NCI-H446 (cell line): Measurements from ENCODE around the gene ZNF385A.
"Not testable (repeated sequence)": the region's sequence is repeated elsewhere in the genome, so short reads cannot be mapped to it uniquely, and the experiment has no call there.

Experiments used
- DNase-seq, 2 experiments: peaks; one replicate each; lab custom pipeline; 2025; lab: John Stamatoyannopoulos, UW

ZNF385A gene

GRCh38 chr12:54355104-54355815 is 29.3 kb downstream of the ZNF385A start:
- no peak for DNase-seq

GRCh38 chr12:54354271-54354670 is 30.3 kb downstream of the ZNF385A start:
- not testable (repeated sequence) for DNase-seq

- DNase-seq: no peak
Observed at GRCh38 chr12:54352891-54353874, 31.4 kb downstream of the ZNF385A start.

GRCh38 chr12:54352022-54352531 is 32.5 kb downstream of the ZNF385A start:
- DNase-seq: no peak

- DNase-seq: no peak
Observed at GRCh38 chr12:54351341-54351740, 33.2 kb downstream of the ZNF385A start.

- DNase-seq: no peak
Observed at GRCh38 chr12:54350743-54351142, 33.8 kb downstream of the ZNF385A start.

- no peak for DNase-seq
Observed at GRCh38 chr12:54349679-54350078, 34.9 kb downstream of the ZNF385A start.

- DNase-seq: no peak
Observed at GRCh38 chr12:54349036-54349435, 35.5 kb downstream of the ZNF385A start.

GRCh38 chr12:54341378-54342300 is 42.9 kb downstream of the ZNF385A start:
- no peak for DNase-seq

- no peak for DNase-seq
Observed at GRCh38 chr12:54340846-54341245, 43.7 kb downstream of the ZNF385A start.

- no peak for DNase-seq
Observed at GRCh38 chr12:54338698-54339296, 45.7 kb downstream of the ZNF385A start.

- DNase-seq: no peak
Observed at GRCh38 chr12:54337854-54338650, 46.5 kb downstream of the ZNF385A start.

GRCh38 chr12:54337280-54337842 is 47.2 kb downstream of the ZNF385A start:
- no peak for DNase-seq

- no peak for DNase-seq
Observed at GRCh38 chr12:54333420-54334034, 51.0 kb downstream of the ZNF385A start.

GRCh38 chr12:54331461-54331860 is 53.1 kb downstream of the ZNF385A start:
- no peak for DNase-seq

- DNase-seq: no peak
Observed at GRCh38 chr12:54330442-54330841, 54.1 kb downstream of the ZNF385A start.

- DNase-seq: no peak
Observed at GRCh38 chr12:54329759-54330158, 54.8 kb downstream of the ZNF385A start.

- no peak for DNase-seq
Observed at GRCh38 chr12:54328595-54329337, 55.8 kb downstream of the ZNF385A start.
